Measurements from ENCODE around the gene FHOD1. TPM values are rescaled to one million over a fixed set of nuclear protein-coding genes. Genes with fewer than 3 reads are reported as not detected.

FHOD1 gene
- total RNA-seq, 2 experiments from 2014 or later = 94.8 to 99.1 TPM

DNA sequence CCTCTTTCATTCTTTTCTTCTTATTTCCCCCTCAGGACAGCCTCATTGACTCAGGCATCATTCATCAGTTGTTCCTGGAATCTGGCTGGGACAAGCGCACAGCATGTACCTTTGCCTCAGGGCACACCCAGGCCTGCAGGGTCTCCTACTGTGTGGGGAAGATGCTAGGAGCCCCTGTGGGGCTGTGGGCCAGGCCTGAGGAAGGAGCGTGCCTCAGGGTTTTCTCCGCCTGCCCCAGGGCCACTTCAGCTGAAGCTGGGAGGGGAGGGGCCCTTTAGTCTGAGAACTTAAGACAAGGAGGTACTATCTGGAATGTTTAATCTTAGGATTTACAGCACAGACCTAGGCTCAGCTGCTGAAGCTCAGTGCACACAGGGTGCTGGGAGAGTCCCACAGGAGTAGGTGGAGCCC lies 40.4 kb downstream of the FHOD1 start:
- no peak for DNase-seq
- Mint-ChIP-seq H3K27me3 (no peaks in the 10 kb centered on the region), H3K4me1 (no peaks in the 10 kb centered on the region), H3K36me3 (ENCODE audit: low read depth) (peaks cover 14% of the 10 kb centered on the region), H3K9me3 (no peaks in the 10 kb centered on the region), H3K4me3 (no peak overlapping the region), H3K27ac (no peak overlapping the region)
- ChIA-PET CTCF (no interaction called here), POLR2A (interaction anchor here (1.2 to 3.0 kb wide), 2 partner anchors 10 to 20 kb away, joined by 3 to 20 read pairs; partner anchors contain the start of gene TMEM208)

DNA sequence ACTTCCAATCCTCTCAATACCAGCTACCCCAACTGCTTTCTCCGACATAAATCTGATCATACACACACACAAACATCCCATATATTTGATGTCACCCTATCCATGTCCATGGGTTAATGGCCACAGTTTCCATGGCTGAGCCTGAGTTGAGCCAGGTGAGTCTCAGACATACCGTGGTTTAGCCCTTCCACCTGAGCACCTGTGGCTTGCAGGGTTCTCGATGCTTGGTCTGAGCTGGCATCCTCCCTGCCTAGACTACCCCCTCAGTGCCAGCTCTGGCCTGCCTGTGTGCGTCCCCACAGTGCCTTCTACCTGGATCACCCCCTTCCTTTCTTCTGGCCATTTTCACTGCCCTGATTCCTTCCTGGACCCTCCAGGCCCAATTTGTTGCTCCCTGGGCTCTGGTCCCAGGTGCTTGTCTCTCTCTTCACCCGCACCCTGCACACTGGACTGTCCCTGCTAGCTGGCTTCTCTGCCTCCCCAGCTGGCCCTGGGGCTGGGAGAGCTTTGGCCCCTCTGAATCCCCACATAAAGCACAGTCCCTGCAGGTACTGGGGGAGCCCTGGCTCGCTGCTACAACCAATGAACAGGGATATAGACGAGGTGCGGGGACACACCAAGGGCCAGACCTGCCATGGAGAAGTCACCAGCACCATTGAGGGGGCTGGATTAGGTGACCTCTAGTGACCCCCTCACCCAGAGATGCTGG lies 41.0 kb downstream of the FHOD1 start:
- DNase-seq = no peak
- no peaks in the 10 kb centered on the region for H3K4me1 Mint-ChIP-seq
- peaks cover 15% of the 10 kb centered on the region for H3K36me3 Mint-ChIP-seq (ENCODE audit: low read depth)
- H3K27ac Mint-ChIP-seq = no peak overlapping the region
- H3K4me3 Mint-ChIP-seq = no peak overlapping the region
- H3K27me3 Mint-ChIP-seq = no peaks in the 10 kb centered on the region
- no peaks in the 10 kb centered on the region for H3K9me3 Mint-ChIP-seq
- POLR2A ChIA-PET = no interaction called here
- CTCF ChIA-PET = no interaction called here

DNA sequence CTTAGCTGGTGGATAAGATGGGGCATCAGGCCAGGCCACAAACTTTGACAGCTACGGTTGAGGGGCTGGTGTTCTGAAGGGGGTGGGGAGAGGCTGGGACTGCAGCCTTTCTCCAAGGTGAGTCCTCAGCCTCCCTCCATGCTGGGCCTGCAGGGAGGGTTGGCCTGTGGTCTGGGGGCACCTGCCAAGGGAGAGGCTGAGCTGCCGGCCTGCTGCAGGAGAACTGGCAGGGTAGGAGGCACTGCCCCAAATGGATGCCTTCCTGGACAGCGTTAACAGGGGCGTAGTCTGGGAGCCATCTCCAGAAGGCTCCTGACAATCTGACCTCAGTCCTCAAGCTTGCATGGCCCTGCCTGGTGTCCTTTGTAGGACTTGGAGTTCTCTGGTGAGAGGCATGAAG lies 43.2 kb downstream of the FHOD1 start:
- Mint-ChIP-seq H3K4me3 (no peak overlapping the region), H3K9me3 (no peaks in the 10 kb centered on the region), H3K27me3 (no peaks in the 10 kb centered on the region), H3K36me3 (ENCODE audit: low read depth) (peaks cover 23% of the 10 kb centered on the region), H3K4me1 (no peaks in the 10 kb centered on the region), H3K27ac (no peak overlapping the region)
- ChIA-PET POLR2A (interaction anchor here (1.1 to 1.4 kb wide), 2 partner anchors 9 to 20 kb away, joined by 3 to 5 read pairs; no protein-coding TSS in a partner anchor), CTCF (interaction anchor here (0.6 kb wide), 1 partner anchor 31 kb away, joined by 5 read pairs; no protein-coding TSS in a partner anchor)
- DNase-seq = no peak

DNA sequence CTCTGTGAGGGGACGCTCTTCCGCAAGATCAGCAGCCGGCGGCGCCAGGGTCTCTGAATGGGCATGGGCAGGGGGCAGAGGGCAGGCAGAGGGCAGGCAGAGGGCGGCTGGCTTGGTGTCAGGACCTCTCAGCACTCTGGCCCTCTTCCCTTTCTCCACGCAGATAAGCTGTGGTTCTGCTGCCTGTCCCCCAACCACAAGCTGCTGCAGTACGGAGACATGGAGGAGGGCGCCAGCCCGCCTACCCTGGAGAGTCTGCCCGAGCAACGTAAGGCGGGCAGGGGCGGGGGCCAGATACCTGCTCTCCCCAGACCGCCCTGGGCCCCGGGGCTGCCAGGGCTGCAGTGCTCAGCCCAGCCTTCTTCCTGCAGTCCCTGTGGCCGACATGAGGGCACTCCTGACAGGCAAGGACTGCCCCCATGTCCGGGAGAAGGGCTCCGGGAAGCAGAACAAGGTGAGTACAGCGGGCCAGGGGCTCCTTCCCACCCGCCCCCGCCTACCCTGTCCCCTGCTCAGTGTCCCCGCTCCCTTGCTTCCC lies 44.3 kb downstream of the FHOD1 start:
- ChIA-PET POLR2A (interaction anchor here (0.5 to 1.2 kb wide), 4 partner anchors 10 to 23 kb away, joined by 3 read pairs; partner anchors contain the start of gene E2F4), CTCF (no interaction called here)
- peaks cover 3% of the 10 kb centered on the region for H3K4me1 Mint-ChIP-seq
- DNase-seq = no peak
- H3K27me3 Mint-ChIP-seq = no peaks in the 10 kb centered on the region
- no peak overlapping the region for H3K4me3 Mint-ChIP-seq
- no peaks in the 10 kb centered on the region for H3K9me3 Mint-ChIP-seq
- peaks cover 29% of the 10 kb centered on the region for H3K36me3 Mint-ChIP-seq (ENCODE audit: low read depth)
- no peak overlapping the region for H3K27ac Mint-ChIP-seq

DNA sequence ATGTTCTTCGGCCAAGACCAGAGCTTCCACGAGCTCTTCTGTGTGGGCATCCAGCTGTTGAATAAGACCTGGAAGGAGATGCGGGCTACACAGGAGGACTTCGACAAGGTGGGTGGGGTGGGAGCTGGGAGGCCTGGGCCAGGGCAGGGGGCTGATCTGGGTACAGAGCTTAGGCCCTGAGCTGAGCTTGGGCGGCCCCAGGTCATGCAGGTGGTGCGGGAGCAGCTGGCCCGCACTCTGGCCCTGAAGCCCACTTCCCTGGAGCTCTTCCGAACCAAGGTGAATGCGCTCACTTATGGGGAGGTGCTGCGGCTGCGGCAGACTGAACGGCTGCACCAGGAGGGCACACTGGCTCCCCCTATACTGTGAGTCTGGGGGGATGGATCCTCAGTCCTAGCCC lies 44.9 kb downstream of the FHOD1 start:
- H3K27me3 Mint-ChIP-seq = no peaks in the 10 kb centered on the region
- no peak for DNase-seq
- peaks cover 34% of the 10 kb centered on the region for H3K36me3 Mint-ChIP-seq (ENCODE audit: low read depth)
- peaks cover 3% of the 10 kb centered on the region for H3K4me1 Mint-ChIP-seq
- CTCF ChIA-PET = no interaction called here
- no peak overlapping the region for H3K27ac Mint-ChIP-seq
- H3K4me3 Mint-ChIP-seq = no peak overlapping the region
- H3K9me3 Mint-ChIP-seq = no peaks in the 10 kb centered on the region
- POLR2A ChIA-PET = interaction anchor here (0.5 to 1.2 kb wide), 4 partner anchors 10 to 24 kb away, joined by 3 read pairs; partner anchors contain the start of gene E2F4

DNA sequence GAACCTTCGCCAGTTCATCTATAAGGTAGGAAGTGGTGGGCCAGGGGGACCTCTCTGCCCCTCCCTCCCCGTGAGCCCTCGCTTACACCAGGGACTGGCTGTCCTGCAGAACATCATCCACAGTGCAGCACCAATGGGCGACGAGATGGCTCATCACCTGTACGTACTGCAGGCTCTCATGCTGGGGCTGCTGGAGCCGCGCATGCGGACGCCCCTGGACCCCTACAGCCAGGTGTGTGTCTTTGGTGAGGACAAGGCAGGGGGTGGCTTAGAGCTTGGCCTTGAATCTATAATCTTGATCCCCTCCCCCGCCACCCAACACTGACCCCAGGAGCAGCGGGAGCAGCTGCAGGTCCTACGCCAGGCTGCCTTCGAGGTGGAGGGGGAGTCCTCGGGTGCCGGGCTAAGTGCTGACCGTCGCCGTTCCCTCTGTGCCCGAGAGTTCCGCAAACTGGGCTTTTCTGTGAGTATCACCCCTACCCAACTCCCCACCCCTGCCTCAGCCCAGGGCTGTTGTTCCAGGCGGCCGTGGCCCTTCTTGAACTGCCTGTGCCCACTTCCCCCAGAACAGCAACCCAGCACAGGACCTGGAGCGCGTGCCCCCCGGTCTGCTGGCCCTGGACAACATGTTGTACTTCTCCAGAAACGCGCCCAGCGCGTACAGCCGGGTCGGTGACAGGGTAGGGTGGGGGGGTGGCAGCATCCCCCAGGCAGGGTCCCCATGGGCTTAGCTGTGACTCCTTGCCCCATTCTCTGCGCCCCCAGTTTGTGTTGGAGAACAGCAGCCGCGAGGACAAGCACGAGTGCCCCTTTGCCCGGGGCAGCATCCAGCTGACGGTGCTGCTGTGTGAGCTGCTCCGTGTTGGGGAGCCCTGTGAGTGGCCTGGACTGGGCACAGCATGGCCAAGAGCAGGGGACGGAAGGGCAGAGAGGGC lies 45.6 kb downstream of the FHOD1 start:
- Mint-ChIP-seq H3K27me3 (no peaks in the 10 kb centered on the region), H3K27ac (no peak overlapping the region), H3K9me3 (no peaks in the 10 kb centered on the region), H3K36me3 (ENCODE audit: low read depth) (peaks cover 39% of the 10 kb centered on the region), H3K4me3 (no peak overlapping the region), H3K4me1 (peaks cover 6% of the 10 kb centered on the region)
- DNase-seq = no peak
- ChIA-PET POLR2A (interaction anchor here (0.7 to 1.2 kb wide), 3 partner anchors 9 to 17 kb away, joined by 3 read pairs; partner anchors contain the start of gene E2F4), CTCF (no interaction called here)

DNA sequence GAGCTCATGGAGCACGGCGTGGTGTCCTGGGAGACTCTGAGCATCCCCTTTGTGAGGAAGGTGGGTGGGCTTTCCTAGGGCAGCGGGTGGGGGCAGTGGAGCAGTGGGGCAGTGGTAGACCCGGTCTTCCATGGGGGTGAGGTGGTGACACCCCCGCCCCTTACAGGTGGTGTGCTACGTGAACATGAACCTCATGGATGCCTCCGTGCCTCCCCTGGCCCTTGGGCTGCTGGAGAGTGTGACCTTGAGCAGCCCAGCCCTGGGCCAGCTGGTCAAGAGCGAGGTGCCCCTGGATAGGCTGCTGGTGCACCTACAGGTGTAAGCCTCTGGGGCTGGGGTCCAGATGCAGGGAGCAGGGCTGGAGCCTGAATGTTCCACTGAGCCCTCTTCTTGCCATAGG lies 46.8 kb downstream of the FHOD1 start:
- Mint-ChIP-seq H3K27me3 (no peaks in the 10 kb centered on the region), H3K27ac (no peak overlapping the region), H3K4me1 (peaks cover 17% of the 10 kb centered on the region), H3K36me3 (ENCODE audit: low read depth) (peaks cover 43% of the 10 kb centered on the region), H3K4me3 (no peak overlapping the region), H3K9me3 (no peaks in the 10 kb centered on the region)
- ChIA-PET POLR2A (no interaction called here), CTCF (no interaction called here)
- no peak for DNase-seq

DNA sequence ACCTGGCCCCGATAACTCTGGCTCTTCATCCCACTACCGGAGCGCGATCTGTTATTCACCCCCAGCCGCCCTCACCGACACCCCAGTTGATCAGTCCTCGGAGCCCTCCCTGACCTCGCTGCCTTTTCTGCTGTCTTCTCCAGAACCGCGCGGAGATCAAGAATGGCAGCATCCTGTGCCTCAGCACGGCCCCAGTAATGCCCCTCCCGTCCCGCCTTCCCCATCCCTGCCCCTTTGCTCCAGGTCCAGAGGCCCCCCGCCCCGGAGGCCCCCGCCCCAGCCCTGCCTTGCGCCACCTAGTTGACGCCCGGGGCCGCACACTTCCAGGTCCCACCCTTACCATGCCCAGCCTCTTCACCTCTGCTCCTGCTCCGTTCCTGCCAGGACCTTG lies 47.5 kb downstream of the FHOD1 start:
- Mint-ChIP-seq H3K36me3 (ENCODE audit: low read depth) (peaks cover 50% of the 10 kb centered on the region), H3K27ac (no peak overlapping the region), H3K9me3 (no peaks in the 10 kb centered on the region), H3K27me3 (no peaks in the 10 kb centered on the region), H3K4me1 (peaks cover 24% of the 10 kb centered on the region), H3K4me3 (no peak overlapping the region)
- ChIA-PET CTCF (no interaction called here), POLR2A (no interaction called here)
- DNase-seq = no peak

DNA sequence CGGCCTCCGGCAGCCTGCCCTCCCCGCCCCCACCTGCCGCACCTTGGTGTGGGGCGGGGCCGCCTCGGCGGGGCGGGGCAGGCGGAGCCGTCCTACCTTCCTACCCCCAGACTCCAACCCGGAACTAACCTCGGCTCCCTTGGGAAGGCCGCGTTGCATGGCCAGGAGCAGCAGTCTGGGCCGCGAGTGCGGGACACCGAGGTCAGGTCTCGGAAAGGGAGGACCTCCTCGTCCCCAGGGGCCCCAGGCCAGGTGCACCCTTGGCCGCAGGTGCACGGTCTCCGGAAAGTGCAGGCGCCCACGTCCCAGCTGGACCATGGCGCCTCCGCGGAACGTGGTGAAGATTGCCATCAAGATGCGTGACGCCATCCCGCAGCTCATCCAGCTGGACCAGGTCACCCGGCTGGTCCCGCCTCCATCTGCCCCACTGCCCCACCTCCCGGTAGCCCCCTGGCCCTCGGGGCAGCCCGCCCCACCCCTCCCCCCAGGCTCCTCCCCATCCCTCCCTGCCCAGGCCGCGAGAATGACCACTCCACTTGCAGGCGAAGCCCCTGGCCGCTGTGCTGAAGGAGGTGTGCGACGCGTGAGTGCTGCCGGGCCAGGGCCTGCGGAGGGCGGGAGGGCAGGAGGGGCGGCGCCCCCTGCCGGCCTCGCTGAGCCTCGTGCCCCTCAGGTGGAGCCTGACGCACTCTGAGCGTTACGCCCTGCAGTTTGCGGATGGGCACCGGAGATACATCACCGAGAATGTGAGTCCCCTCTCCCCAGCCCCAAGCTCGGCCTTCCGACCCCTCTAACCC lies 48.1 kb downstream of the FHOD1 start, which contains the start of gene ELMO3:
TSS of gene ELMO3 (plus strand) at position 121 of the 797 bp plus-strand sequence. CDS start at position 317, 196 bp downstream.
- no peaks in the 10 kb centered on the region for H3K27me3 Mint-ChIP-seq
- ChIA-PET POLR2A (interaction anchor here (1.7 kb wide), 1 partner anchor 42 kb away, joined by 5 read pairs; no protein-coding TSS in a partner anchor), CTCF (interaction anchor here (0.9 to 1.7 kb wide), 4 partner anchors 12 to 45 kb away, joined by 3 to 7 read pairs (median 4); no protein-coding TSS in a partner anchor)
- DNase-seq = no peak
- H3K4me1 Mint-ChIP-seq = peaks cover 26% of the 10 kb centered on the region
- H3K27ac Mint-ChIP-seq = no peak within 1 kb of the TSS
- H3K4me3 Mint-ChIP-seq = no peak within 1 kb of the TSS
- H3K36me3 Mint-ChIP-seq (ENCODE audit: low read depth) = peaks cover 54% of the 10 kb centered on the region
- no peaks in the 10 kb centered on the region for H3K9me3 Mint-ChIP-seq

DNA sequence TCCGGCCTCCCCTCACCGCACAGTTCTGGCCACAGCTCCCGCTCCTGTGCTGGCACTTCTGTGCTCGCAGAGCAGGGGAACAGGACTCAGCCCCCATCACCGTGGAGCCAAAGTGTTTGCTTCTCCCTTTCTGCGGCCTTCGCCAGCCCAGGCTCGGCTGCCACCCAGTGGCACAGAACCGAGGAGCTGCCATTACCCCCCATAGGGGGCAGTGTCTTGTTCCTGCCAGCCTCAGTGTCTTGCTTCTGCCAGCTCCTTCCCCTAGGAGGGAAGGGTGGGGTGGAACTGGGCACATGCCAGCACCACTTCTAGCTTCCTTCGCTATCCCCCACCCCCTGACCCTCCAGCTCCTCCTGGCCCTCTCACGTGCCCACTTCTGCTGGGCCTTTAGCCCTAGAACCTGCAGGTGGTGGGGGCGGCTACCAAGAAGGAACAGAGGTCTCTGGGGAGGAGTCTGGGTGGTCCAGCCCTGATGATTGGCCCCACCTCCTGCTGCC lies 49.0 kb downstream of the FHOD1 start:
- ChIA-PET POLR2A (interaction anchor here (0.7 to 1.7 kb wide), 8 partner anchors 7 to 283 kb away, joined by 3 to 8 read pairs (median 4); partner anchors contain the start of genes ATP6V0D1, FBXL8, TMEM208 and TRADD), CTCF (interaction anchor here (0.6 to 2.8 kb wide), 18 partner anchors 9 to 573 kb away, joined by 3 to 12 read pairs (median 4); partner anchors contain the start of genes FHOD1, SLC9A5 and TMEM208)
- no peak overlapping the region for H3K27ac Mint-ChIP-seq
- DNase-seq = no peak
- no peaks in the 10 kb centered on the region for H3K27me3 Mint-ChIP-seq
- H3K4me1 Mint-ChIP-seq = peaks cover 35% of the 10 kb centered on the region
- H3K36me3 Mint-ChIP-seq (ENCODE audit: low read depth) = peaks cover 59% of the 10 kb centered on the region
- no peak overlapping the region for H3K4me3 Mint-ChIP-seq
- H3K9me3 Mint-ChIP-seq = no peaks in the 10 kb centered on the region

DNA sequence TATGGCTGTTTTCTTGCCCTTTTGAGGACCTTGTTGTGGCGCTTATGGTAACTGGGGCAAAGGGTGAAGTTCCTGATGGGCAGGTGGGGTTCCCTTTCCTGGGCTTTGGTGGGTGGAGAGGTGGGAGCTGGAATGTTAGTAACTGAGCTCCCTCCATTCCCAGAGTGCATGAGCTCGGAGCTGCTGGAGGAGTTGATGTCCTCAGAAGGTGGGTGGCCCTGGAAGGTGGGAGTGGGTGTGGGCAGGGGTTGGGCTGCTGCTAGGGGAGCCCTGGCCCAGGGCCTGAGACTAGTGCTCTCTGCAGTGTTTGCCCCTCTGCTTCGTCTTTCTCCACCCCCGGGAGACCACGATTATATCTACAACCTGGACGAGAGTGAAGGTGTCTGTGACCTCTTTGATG lies 49.6 kb downstream of the FHOD1 start:
- Mint-ChIP-seq H3K9me3 (no peaks in the 10 kb centered on the region), H3K27ac (no peak overlapping the region), H3K36me3 (ENCODE audit: low read depth) (peaks cover 65% of the 10 kb centered on the region), H3K4me1 (peaks cover 41% of the 10 kb centered on the region), H3K4me3 (no peak overlapping the region), H3K27me3 (no peaks in the 10 kb centered on the region)
- CTCF ChIA-PET = interaction anchor here (0.6 to 2.8 kb wide), 16 partner anchors 9 to 574 kb away, joined by 3 to 12 read pairs (median 4); partner anchors contain the start of genes FHOD1, SLC9A5 and TMEM208
- no peak for DNase-seq
- POLR2A ChIA-PET = interaction anchor here (0.7 to 1.7 kb wide), 8 partner anchors 8 to 284 kb away, joined by 3 to 8 read pairs (median 4); partner anchors contain the start of genes ATP6V0D1, FBXL8, TMEM208 and TRADD

Measured in activated CD4-positive, alpha-beta memory T cell treated with anti-CD3 and anti-CD28 coated beads, Interleukin-2, amount 10 ng/mL, durations not matched to agents 7 days and 5 days (primary cell).